Activated naive CD8-positive, alpha-beta T cell treated with anti-CD3 and anti-CD28 coated beads, Interleukin-2, amount 10 ng/mL, durations not matched to agents 7 days and 5 days (primary cell): ENCODE measurements around the gene GNAI1. TPM values are rescaled to one million over a fixed set of nuclear protein-coding genes. Genes with fewer than 3 reads are reported as not detected.

Source experiments
- ATAC-seq: fragments of 150-1000 bp; cut with Tn5 transposase; one replicate; pipeline ENCODE4 v1.10.0; 2021; ENCODE audit warnings: low read depth, moderate library complexity
- POLR2A ChIA-PET: fragments of 350-600 bp; sonication (Branson Sonifier 250); formaldehyde crosslinking; loops from one replicate; lab custom pipeline; 2021; ENCODE audit warnings: antibody characterized with exemption; lab: Charles Lee
- DNase-seq: peaks from one replicate; pipeline ENCODE4 v3.0.0; 2021
- H3K27ac Mint-ChIP-seq: one replicate; pipeline ENCODE4 v1.8.0; 2022; ENCODE audit warnings: mild to moderate bottlenecking, mixed read lengths
- H3K27me3 Mint-ChIP-seq: one replicate; pipeline ENCODE4 v1.8.0; 2022; ENCODE audit warnings: mild to moderate bottlenecking, moderate library complexity, mixed read lengths
- H3K36me3 Mint-ChIP-seq: one replicate; pipeline ENCODE4 v1.8.0; 2021; ENCODE audit warnings: mild to moderate bottlenecking, mixed read lengths
- H3K4me1 Mint-ChIP-seq: one replicate; pipeline ENCODE4 v1.8.0; 2021; ENCODE audit warnings: mixed read lengths
- H3K4me3 Mint-ChIP-seq: one replicate; pipeline ENCODE4 v1.8.0; 2022; ENCODE audit warnings: mild to moderate bottlenecking, moderate library complexity, mixed read lengths
- H3K9me3 Mint-ChIP-seq: one replicate; pipeline ENCODE4 v1.8.0; 2021; ENCODE audit warnings: mixed read lengths
- total RNA-seq, 2 experiments: library from RNA; stranded (reverse); gene quantifications; one replicate each; pipeline ENCODE4 v1.2.3, GENCODE V29; 2021

GNAI1 gene
- total RNA-seq, 2 experiments from 2014 or later: 0.14 to 0.17 TPM

DNA sequence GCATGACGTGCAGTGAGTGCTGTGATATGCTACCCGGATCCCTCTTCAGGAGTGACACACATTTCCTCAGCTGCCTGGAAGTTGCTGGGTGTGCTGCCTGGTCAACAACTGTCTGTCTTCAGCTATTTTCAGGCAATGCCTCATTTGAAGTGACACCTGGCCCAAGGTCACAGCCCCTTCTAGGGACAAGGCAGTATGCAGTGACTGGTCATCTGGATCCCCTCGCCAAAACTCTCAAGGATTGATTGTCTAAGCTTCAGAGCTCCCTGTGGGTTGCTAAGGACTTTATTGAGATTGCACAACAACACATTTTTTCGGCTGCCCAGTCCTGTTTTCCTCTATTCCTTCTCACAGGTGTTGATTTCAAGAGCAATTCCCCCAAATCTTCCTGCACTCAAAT, 108.8 kb downstream of the GNAI1 start:
- POLR2A ChIA-PET: no interaction called here
- DNase-seq (no peak), ATAC-seq (no peak)
- H3K4me3 Mint-ChIP-seq: no peak overlapping the region
- H3K27ac Mint-ChIP-seq: no peak overlapping the region
- H3K4me1 Mint-ChIP-seq: no peaks in the 10 kb centered on the region
- no peaks in the 10 kb centered on the region for H3K27me3 Mint-ChIP-seq
- H3K36me3 Mint-ChIP-seq: no peaks in the 10 kb centered on the region
- no peaks in the 10 kb centered on the region for H3K9me3 Mint-ChIP-seq

DNA sequence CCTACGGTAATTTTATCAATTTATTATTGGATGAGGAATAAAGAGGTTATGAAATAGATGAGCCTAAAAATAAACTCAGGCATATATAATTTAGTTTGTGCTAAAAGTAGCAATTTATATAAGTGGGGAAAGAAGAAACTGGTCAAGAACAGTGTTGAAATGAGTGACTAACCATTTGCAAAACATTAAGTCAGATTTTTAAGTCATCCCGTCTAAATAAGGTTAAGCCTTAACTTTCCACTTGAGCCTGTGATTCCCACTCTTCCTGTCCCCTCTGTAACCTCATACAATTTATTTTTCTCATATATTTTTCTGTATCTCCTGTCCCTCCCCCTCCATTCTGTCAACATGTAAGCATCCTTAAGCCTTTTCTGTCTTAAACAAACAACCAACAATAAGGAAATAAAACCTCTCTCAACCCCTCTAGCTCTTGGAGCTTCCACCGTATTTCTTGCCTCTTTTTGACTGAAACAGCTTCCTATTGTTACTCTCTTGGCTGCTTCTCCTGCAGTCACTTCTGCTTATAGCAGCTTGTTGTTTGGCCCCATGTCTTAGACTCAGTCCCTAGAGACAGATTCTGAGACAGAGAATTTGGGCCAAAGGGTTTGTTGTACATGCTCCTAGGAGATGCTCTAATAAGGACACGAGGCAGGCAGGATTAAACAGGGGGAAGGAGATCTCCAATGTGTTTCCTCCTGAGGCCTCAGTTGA, 109.7 kb downstream of the GNAI1 start:
- H3K4me3 Mint-ChIP-seq: no peak overlapping the region
- no peaks in the 10 kb centered on the region for H3K9me3 Mint-ChIP-seq
- DNase-seq: no peak
- H3K27ac Mint-ChIP-seq: no peak overlapping the region
- no peaks in the 10 kb centered on the region for H3K36me3 Mint-ChIP-seq
- ATAC-seq: no peak
- POLR2A ChIA-PET: no interaction called here
- no peaks in the 10 kb centered on the region for H3K27me3 Mint-ChIP-seq
- no peaks in the 10 kb centered on the region for H3K4me1 Mint-ChIP-seq

DNA sequence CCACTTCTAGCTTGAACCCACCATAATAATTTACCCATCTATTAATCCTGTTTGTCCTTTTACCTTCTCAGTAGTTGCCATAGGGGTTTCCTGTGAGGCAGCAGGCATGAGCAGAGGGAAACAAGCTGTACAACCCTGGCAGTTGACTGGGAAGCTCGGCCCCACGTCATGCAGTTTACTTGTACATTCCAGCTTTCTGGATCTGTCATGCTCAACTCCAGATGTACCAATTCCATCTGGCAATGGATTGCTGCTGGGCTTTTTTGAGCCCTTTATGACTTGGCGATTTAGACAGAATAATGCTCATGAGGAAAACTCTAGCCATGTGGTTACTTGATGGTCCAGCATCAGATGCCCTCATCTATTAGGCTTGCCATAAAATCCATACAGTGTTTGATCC, 112.5 kb downstream of the GNAI1 start:
- Mint-ChIP-seq H3K4me3 (no peak overlapping the region), H3K27me3 (peaks cover 4% of the 10 kb centered on the region), H3K27ac (no peak overlapping the region), H3K36me3 (no peaks in the 10 kb centered on the region), H3K9me3 (peaks cover 2% of the 10 kb centered on the region), H3K4me1 (peaks cover 3% of the 10 kb centered on the region)
- ATAC-seq: no peak
- no peak for DNase-seq
- POLR2A ChIA-PET: no interaction called here

DNA sequence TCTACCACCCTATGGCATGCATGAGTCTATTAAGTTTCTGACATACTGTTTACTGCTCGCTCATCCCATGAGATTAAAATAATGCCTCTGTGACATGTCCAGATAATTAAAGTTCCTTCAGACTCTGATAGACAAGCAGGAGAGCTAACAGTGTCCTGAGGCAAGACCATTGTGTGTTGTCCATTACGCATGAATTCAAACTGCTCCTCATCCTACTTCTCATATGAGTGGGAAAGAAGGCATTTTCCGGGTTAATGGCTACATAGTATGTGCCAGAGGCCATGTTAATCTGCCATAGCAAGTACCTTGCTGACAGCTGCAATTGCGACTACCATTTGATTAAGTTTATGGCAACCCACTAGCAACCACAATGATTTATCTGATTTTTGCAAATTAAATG, 113.3 kb downstream of the GNAI1 start:
- Mint-ChIP-seq H3K4me1 (peaks cover 3% of the 10 kb centered on the region), H3K36me3 (no peaks in the 10 kb centered on the region), H3K27me3 (peaks cover 4% of the 10 kb centered on the region), H3K4me3 (no peak overlapping the region), H3K27ac (no peak overlapping the region), H3K9me3 (peaks cover 2% of the 10 kb centered on the region)
- POLR2A ChIA-PET: no interaction called here
- ATAC-seq: no peak
- DNase-seq: no peak

DNA sequence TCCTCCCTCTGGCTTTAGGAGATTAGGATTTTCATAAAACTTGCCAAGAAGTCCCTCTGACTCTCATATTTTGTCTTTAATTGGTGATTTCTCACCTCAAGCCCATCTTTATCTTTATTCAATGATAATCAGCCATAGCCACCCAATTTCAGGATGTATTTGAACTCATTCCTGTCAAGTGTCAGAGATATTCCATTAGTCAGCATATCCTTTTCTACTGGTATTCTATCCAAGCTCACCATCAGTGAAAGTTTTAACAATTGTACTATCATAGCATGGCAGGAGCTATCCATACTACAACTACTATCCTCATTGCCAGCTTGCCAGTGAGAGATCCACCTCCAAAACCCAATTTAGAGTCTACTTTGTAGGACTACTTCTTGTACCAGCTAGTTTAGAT, 114.6 kb downstream of the GNAI1 start:
- DNase-seq (no peak), ATAC-seq (no peak)
- POLR2A ChIA-PET: no interaction called here
- Mint-ChIP-seq H3K27me3 (peaks cover 4% of the 10 kb centered on the region), H3K9me3 (peaks cover 2% of the 10 kb centered on the region), H3K27ac (no peak overlapping the region), H3K36me3 (no peaks in the 10 kb centered on the region), H3K4me1 (peaks cover 3% of the 10 kb centered on the region), H3K4me3 (no peak overlapping the region)

DNA sequence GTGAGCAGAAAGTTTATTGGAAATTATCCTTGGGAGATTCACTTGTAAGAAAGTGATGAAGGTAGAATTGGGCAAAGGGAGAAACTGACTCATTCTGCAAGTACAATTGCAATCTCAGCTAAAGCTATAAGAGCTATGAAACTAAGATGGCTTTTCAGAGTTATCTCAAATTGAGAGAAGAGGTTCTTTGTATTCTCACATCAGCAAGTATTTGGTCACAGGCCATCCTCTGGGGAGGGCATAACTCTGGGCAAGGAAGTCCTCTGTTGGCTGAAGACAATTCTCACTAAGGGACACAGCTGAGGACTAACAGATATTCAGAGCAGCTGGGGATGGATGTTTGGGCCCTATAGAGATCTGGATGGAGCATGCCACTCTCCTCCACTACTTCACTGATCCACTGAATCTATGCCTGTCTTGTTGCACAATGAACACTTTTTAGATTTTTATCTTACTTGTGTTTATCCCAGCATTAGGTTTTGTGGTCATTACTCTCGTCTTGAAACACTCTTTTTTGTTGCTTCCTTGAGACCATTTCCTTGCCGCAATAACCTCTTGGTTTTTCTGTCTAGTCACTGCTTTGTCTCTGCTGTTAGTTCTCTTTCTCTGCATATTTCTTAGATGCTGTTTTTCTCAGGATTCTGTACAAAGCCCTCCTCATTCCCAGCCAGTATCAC, 115.1 kb downstream of the GNAI1 start:
- peaks cover 2% of the 10 kb centered on the region for H3K9me3 Mint-ChIP-seq
- no peak overlapping the region for H3K4me3 Mint-ChIP-seq
- POLR2A ChIA-PET: no interaction called here
- DNase-seq: no peak
- H3K27me3 Mint-ChIP-seq: peaks cover 4% of the 10 kb centered on the region
- peaks cover 3% of the 10 kb centered on the region for H3K4me1 Mint-ChIP-seq
- ATAC-seq: no peak
- H3K36me3 Mint-ChIP-seq: no peaks in the 10 kb centered on the region
- H3K27ac Mint-ChIP-seq: no peak overlapping the region

DNA sequence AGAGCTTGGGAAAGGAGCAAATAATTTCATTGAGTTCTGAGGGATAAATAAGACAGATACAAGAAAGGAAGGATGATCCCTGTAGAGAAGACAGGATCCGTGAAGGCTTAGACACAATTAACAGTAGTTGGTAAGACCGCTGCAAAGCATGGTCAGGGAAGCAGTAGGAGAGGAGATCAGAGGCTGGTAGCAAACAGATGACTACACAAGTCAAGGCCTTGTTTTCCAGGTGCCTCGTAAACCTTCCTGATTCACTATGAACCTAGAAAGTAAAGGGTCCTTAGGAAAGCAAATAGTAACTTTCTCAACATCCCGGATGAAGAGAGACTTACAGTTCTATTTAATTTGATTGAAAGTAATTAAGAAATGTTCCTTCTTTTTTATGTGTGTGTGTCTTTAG, 118.6 kb downstream of the GNAI1 start:
- POLR2A ChIA-PET: no interaction called here

DNA sequence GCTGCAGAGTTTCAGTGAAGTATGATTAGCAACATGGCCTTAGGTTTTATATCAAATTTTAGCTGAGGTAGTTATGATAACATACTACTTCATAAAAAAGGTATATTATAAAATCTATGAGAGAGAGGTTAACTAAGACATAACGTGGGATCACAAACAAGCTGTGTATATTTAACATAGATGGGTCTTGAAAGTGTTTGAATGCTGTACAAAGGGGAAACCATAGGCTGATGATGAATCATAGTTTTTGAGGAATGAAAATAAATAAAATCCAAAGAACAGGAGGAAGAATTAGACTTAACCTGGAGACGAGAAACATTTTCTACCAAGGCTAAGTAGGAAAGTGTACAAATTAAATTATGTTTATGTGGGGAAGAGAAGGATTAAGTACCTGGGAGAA, 119.0 kb downstream of the GNAI1 start:
- Mint-ChIP-seq H3K36me3 (no peaks in the 10 kb centered on the region), H3K9me3 (peaks cover 2% of the 10 kb centered on the region), H3K27me3 (peaks cover 4% of the 10 kb centered on the region), H3K4me3 (no peak overlapping the region), H3K4me1 (peaks cover 3% of the 10 kb centered on the region), H3K27ac (no peak overlapping the region)
- ATAC-seq (no peak), DNase-seq (no peak)
- POLR2A ChIA-PET: no interaction called here

More for the DNA sequence above, 118.6 kb downstream of the GNAI1 start:
- ATAC-seq: no peak
- no peak overlapping the region for H3K4me3 Mint-ChIP-seq
- H3K4me1 Mint-ChIP-seq: peaks cover 3% of the 10 kb centered on the region
- H3K36me3 Mint-ChIP-seq: no peaks in the 10 kb centered on the region
- DNase-seq: no peak
- H3K27me3 Mint-ChIP-seq: peaks cover 4% of the 10 kb centered on the region
- H3K9me3 Mint-ChIP-seq: peaks cover 2% of the 10 kb centered on the region
- no peak overlapping the region for H3K27ac Mint-ChIP-seq

DNA sequence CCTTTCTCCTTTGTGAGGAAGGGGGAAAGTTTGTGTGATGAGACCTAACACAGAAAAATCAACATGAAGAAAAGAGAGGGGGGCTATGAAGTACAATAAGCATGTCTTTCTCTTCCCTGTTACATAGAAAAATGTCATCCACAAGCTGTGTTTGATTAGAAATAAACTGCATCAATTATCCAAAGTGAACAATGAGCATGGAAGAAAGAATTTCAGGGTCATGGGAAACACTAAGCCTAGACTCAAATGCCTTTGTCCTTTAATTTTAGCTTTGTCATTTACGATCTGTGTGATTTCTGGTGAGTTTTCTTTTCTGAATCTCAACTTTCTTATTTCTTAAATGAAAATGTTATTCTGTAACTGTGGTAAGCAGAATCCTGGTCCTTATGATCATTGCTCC, 121.0 kb downstream of the GNAI1 start:
- Mint-ChIP-seq H3K27me3 (no peaks in the 10 kb centered on the region), H3K36me3 (no peaks in the 10 kb centered on the region), H3K27ac (no peak overlapping the region), H3K9me3 (no peaks in the 10 kb centered on the region), H3K4me1 (no peaks in the 10 kb centered on the region), H3K4me3 (no peak overlapping the region)
- DNase-seq (no peak), ATAC-seq (no peak)
- POLR2A ChIA-PET: no interaction called here

DNA sequence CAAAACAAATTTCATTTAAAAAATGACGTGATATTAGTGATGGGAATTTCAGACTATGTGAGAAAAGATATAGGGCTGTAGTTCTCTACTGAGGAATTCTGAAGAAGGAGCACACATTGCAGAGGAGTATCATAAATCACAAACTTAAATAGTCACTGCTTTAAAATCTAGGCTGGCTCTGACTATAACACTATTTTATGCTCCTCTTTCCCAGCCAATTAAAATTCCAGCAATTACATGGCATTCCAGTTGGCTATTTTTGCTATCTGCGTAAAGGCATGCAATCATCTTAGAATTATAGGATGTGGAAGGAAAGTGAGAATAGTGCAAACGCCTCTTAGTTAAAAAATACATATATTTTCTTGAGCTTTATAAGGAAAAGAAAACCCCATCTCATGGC, 123.1 kb downstream of the GNAI1 start:
- no peaks in the 10 kb centered on the region for H3K36me3 Mint-ChIP-seq
- H3K9me3 Mint-ChIP-seq: no peaks in the 10 kb centered on the region
- H3K27ac Mint-ChIP-seq: no peak overlapping the region
- POLR2A ChIA-PET: no interaction called here
- H3K4me1 Mint-ChIP-seq: no peaks in the 10 kb centered on the region
- DNase-seq (no peak), ATAC-seq (no peak)
- no peak overlapping the region for H3K4me3 Mint-ChIP-seq
- H3K27me3 Mint-ChIP-seq: no peaks in the 10 kb centered on the region

DNA sequence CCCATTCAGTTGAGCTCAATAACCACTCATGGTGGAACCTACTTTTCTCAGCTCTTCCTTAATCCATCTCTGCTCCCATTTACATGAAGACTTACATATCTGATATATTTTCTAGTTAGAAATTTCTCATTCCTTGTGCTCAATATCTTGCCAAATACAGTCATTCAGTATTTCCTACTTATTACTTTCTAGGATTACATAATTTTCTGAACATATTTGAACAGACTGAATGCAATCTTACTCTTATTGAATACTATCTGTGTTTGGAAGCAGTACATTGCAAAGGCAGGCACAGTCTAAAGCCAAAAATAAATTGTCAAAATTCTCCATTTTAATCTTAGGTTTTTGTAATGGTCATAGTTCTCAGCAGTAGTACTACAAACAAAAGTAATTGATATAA, 126.0 kb downstream of the GNAI1 start:
- Mint-ChIP-seq H3K27ac (no peak overlapping the region), H3K36me3 (no peaks in the 10 kb centered on the region), H3K4me3 (no peak overlapping the region), H3K27me3 (no peaks in the 10 kb centered on the region), H3K4me1 (no peaks in the 10 kb centered on the region), H3K9me3 (no peaks in the 10 kb centered on the region)
- DNase-seq: no peak
- ATAC-seq: no peak
- POLR2A ChIA-PET: no interaction called here

DNA sequence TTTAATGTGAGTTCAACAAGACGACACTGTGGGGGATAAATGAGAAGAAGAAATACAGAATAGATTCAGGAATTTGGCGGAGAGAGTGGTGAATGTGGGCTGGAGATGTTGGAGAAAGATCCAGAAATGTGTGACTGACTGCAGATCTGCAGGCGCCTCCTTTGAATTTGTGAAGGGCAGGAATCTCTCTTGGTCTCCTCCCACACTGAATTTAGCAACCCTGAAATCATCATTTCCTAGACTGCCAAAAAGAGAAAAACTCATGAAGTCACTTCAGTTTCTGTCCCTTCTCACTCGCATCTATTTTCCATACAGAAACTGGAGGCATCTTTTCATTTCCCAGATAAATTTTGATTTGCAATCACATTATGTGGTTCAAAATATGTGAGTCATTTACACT, 128.7 kb downstream of the GNAI1 start:
- no peaks in the 10 kb centered on the region for H3K9me3 Mint-ChIP-seq
- DNase-seq (no peak), ATAC-seq (no peak)
- no peaks in the 10 kb centered on the region for H3K27me3 Mint-ChIP-seq
- no peaks in the 10 kb centered on the region for H3K36me3 Mint-ChIP-seq
- POLR2A ChIA-PET: no interaction called here
- H3K4me1 Mint-ChIP-seq: no peaks in the 10 kb centered on the region
- H3K4me3 Mint-ChIP-seq: no peak overlapping the region
- no peak overlapping the region for H3K27ac Mint-ChIP-seq

DNA sequence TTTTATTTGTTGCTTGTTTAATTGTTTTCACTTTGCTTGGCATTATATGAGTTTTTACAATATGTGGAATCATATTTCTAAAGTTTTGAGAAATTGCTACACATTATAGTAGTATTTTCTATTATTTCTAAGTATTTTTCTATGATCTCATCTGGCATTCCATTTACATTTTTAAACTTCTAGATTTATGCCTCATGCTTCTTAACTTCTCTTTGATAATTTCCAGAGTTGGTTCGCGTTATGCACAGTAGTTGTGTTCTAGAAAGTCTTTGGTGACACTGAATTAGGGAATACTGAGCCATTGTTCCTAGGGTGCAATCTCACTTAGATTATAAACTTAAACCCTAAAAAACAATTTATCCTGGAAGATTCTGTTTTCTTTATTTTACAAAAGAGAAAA, 129.2 kb downstream of the GNAI1 start:
- H3K36me3 Mint-ChIP-seq: no peaks in the 10 kb centered on the region
- H3K27ac Mint-ChIP-seq: no peak overlapping the region
- no peak overlapping the region for H3K4me3 Mint-ChIP-seq
- no peaks in the 10 kb centered on the region for H3K27me3 Mint-ChIP-seq
- ATAC-seq (no peak), DNase-seq (no peak)
- H3K9me3 Mint-ChIP-seq: no peaks in the 10 kb centered on the region
- POLR2A ChIA-PET: no interaction called here
- H3K4me1 Mint-ChIP-seq: no peaks in the 10 kb centered on the region

DNA sequence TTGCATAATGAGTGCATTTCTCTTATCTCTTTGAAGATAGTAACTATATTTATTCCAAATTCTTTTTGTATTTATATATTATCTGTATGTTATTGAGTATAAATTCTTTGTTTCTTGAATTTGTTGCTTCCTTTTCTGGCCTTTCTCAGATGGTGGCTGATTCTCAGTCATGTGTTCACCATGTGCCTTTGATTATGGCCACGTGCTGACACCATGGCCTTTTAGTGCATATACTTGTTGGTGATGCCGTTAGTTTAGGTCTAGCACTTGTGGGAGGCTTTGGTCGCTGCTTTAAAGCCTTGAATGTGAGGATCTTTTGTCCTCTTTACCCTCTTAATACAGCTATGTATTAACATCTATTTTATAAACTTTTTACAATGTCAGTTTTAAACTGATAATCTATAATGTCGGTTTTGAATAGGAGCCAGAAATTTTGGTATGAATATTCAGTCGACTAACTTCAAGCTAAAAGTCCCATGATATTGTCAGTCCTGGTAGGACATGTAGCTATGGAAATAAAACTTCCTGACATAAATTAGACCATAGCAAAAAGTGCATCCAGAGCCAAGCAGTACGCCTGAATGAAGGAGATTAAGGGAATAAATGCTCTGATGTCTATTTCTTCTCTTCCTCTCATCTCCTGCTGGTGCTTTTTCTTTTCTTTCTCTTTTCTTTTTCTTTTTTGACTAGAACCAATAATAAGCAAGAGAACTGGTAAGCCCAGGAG, 130.3 kb downstream of the GNAI1 start:
- no peaks in the 10 kb centered on the region for H3K9me3 Mint-ChIP-seq
- POLR2A ChIA-PET: no interaction called here
- H3K27ac Mint-ChIP-seq: no peak overlapping the region
- H3K4me1 Mint-ChIP-seq: no peaks in the 10 kb centered on the region
- no peaks in the 10 kb centered on the region for H3K36me3 Mint-ChIP-seq
- H3K4me3 Mint-ChIP-seq: no peak overlapping the region
- H3K27me3 Mint-ChIP-seq: no peaks in the 10 kb centered on the region
- DNase-seq: no peak
- ATAC-seq: no peak
